ENCODE data around the gene CCNG2. TPM values are rescaled to one million over a fixed set of nuclear protein-coding genes. Genes with fewer than 3 reads are reported as not detected.
A peak's percentile ranks its signal among the peaks of the same experiment; 100 is the strongest.

CCNG2 gene
- total RNA-seq, 4 donors from 2014 or later, result 24.7 to 41.8 (median 29.2) TPM

GRCh38 chr4:77147079-77147782 lies 9.8 kb upstream of the CCNG2 start:
- Histone ChIP-seq H3K36me3 (no peaks in the 10 kb centered on the region), H3K9me3 (no peaks in the 10 kb centered on the region), H3K27me3 (no peaks in the 10 kb centered on the region), H3K27ac (no peak overlapping the region), H3K4me3 (replicated peaks in 1 of 3) (no peak overlapping the region), H3K4me1 (no peaks in the 10 kb centered on the region)
- WGBS, 2 donors, result 89% methylated on average over 5 of the region's 5 CpGs
- no peak for TF ChIP-seq CTCF (IDR thresholded peaks at IDR 0.05)
- TF ChIP-seq POLR2A (IDR thresholded peaks at IDR 0.05), result no peak
- intact Hi-C loops (cut with DNase I), result no loop called here
- no peak for DNase-seq

GRCh38 chr4:77148078-77148477 lies 8.9 kb upstream of the CCNG2 start:
- Histone ChIP-seq H3K4me3 (replicated peaks in 1 of 3) (no peak overlapping the region), H3K9me3 (no peaks in the 10 kb centered on the region), H3K4me1 (no peaks in the 10 kb centered on the region), H3K27me3 (no peaks in the 10 kb centered on the region), H3K36me3 (no peaks in the 10 kb centered on the region), H3K27ac (no peak overlapping the region)
- DNase-seq, result no peak
- WGBS, 2 donors, result 89 to 98% methylated on average over 2 of the region's 2 CpGs
- intact Hi-C loops (cut with DNase I), result no loop called here
- TF ChIP-seq POLR2A (IDR thresholded peaks at IDR 0.05) (no peak), CTCF (IDR thresholded peaks at IDR 0.05) (no peak)

GRCh38 chr4:77149789-77150188 lies 7.2 kb upstream of the CCNG2 start:
- 86 to 98% methylated on average over 1 of the region's 1 CpG for WGBS, 2 donors
- no peaks in the 10 kb centered on the region for H3K4me1 ChIP-seq
- H3K27ac ChIP-seq, result no peak overlapping the region
- intact Hi-C loops (cut with DNase I), result no loop called here
- H3K36me3 ChIP-seq, result no peaks in the 10 kb centered on the region
- no peaks in the 10 kb centered on the region for H3K27me3 ChIP-seq
- H3K4me3 ChIP-seq (replicated peaks in 1 of 3), result no peak overlapping the region
- no peak for DNase-seq
- H3K9me3 ChIP-seq, result no peaks in the 10 kb centered on the region
- TF ChIP-seq POLR2A (IDR thresholded peaks at IDR 0.05) (no peak), CTCF (IDR thresholded peaks at IDR 0.05) (no peak)

GRCh38 chr4:77151241-77151640 lies 5.8 kb upstream of the CCNG2 start:
- no peak for DNase-seq
- H3K27me3 ChIP-seq, result no peaks in the 10 kb centered on the region
- no peak overlapping the region for H3K4me3 ChIP-seq (replicated peaks in 1 of 3)
- no peaks in the 10 kb centered on the region for H3K9me3 ChIP-seq
- intact Hi-C loops (cut with DNase I), result no loop called here
- H3K4me1 ChIP-seq, result peaks cover 0 to 10% of the 10 kb centered on the region in 2 donors
- 94 to 97% methylated on average over 6 of the region's 6 CpGs for WGBS, 2 donors
- H3K36me3 ChIP-seq, result no peaks in the 10 kb centered on the region
- no peak overlapping the region for H3K27ac ChIP-seq
- TF ChIP-seq CTCF (IDR thresholded peaks at IDR 0.05) (no peak), POLR2A (IDR thresholded peaks at IDR 0.05) (no peak)

- no peak for TF ChIP-seq CTCF (IDR thresholded peaks at IDR 0.05)
- TF ChIP-seq POLR2A (IDR thresholded peaks at IDR 0.05), result peak in 1 of 2 donors; percentile 27
- Histone ChIP-seq H3K4me3 (replicated peaks in 1 of 3) (no peak overlapping the region), H3K27me3 (no peaks in the 10 kb centered on the region), H3K27ac (no peak overlapping the region), H3K4me1 (peaks cover 0 to 10% of the 10 kb centered on the region in 2 donors), H3K36me3 (no peaks in the 10 kb centered on the region), H3K9me3 (no peaks in the 10 kb centered on the region)
- 28 to 37% methylated on average over 5 of the region's 5 CpGs for WGBS, 2 donors
- DNase-seq, result peak; percentile 56
- intact Hi-C loops (cut with DNase I), result no loop called here
Observed at GRCh38 chr4:77152421-77152820, 4.6 kb upstream of the CCNG2 start.

Measured in thyroid gland (tissue), 4 donors.